ENCODE results near the gene GYG2. TPM values are rescaled to one million over a fixed set of nuclear protein-coding genes. Genes with fewer than 3 reads are reported as not detected.

The GYG2 gene
- total RNA-seq, 2 donors from 2014 or later: 52.6 to 108 TPM

DNA sequence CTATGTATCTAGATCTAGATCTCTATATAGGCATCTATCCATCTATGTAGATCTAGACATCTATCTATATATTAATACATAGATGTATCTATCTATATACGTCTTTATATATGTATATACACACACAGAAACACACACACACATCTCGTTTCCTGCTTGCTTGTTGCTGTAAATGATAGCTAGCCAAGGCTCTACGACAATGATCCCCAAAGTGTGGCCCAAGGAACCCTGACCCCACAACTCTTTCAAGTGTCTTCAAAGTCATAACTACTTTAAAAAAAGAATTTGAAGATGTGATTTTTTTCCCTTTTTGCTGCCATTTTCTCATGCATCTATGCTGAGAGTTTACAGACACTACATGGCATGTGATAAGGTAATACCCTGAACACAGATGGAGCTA lies 28.8 kb downstream of the GYG2 start:
- no peaks in the 10 kb centered on the region for H3K9me3 ChIP-seq (ENCODE audit: control insufficient read depth, low read length)
- H3K36me3 ChIP-seq (ENCODE audit: control insufficient read depth, insufficient read depth, low read length): peaks cover 46% of the 10 kb centered on the region
- H3K9ac ChIP-seq (ENCODE audit: extremely low read depth, low read length, poor library complexity, severe bottlenecking): no peak overlapping the region
- Mint-ChIP-seq H3K27ac (no peak overlapping the region), H3K4me1 (no peaks in the 10 kb centered on the region), H3K4me3 (no peak overlapping the region), H3K9me3 (no peaks in the 10 kb centered on the region), H3K27me3 (ENCODE audit: insufficient read depth) (no peaks in the 10 kb centered on the region), H3K36me3 (ENCODE audit: low read depth) (peaks cover 68% of the 10 kb centered on the region)
- DNase-seq: no peak
- H3K4me1 ChIP-seq (ENCODE audit: control insufficient read depth, insufficient read depth, low read length): no peaks in the 10 kb centered on the region
- WGBS, 2 experiments (ENCODE audit: insufficient coverage in 1 of 2, insufficient read length in 1 of 2): 100% methylated on average over 1 of the region's 3 CpGs; no CpG with 5 or more reads in 1 of the 2 experiments
- no peak overlapping the region for H3K4me3 ChIP-seq (ENCODE audit: low read length)
- no peaks in the 10 kb centered on the region for H3K27me3 ChIP-seq (ENCODE audit: control insufficient read depth, insufficient read depth, low read length, poor library complexity, severe bottlenecking)
- TF ChIP-seq, protein P1, sequence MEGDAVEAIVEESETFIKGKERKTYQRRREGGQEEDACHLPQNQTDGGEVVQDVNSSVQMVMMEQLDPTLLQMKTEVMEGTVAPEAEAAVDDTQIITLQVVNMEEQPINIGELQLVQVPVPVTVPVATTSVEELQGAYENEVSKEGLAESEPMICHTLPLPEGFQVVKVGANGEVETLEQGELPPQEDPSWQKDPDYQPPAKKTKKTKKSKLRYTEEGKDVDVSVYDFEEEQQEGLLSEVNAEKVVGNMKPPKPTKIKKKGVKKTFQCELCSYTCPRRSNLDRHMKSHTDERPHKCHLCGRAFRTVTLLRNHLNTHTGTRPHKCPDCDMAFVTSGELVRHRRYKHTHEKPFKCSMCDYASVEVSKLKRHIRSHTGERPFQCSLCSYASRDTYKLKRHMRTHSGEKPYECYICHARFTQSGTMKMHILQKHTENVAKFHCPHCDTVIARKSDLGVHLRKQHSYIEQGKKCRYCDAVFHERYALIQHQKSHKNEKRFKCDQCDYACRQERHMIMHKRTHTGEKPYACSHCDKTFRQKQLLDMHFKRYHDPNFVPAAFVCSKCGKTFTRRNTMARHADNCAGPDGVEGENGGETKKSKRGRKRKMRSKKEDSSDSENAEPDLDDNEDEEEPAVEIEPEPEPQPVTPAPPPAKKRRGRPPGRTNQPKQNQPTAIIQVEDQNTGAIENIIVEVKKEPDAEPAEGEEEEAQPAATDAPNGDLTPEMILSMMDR (conservative IDR thresholded peaks at IDR 0.05): no peak
- H3K27ac ChIP-seq (ENCODE audit: low read depth, low read length): no peak overlapping the region

DNA sequence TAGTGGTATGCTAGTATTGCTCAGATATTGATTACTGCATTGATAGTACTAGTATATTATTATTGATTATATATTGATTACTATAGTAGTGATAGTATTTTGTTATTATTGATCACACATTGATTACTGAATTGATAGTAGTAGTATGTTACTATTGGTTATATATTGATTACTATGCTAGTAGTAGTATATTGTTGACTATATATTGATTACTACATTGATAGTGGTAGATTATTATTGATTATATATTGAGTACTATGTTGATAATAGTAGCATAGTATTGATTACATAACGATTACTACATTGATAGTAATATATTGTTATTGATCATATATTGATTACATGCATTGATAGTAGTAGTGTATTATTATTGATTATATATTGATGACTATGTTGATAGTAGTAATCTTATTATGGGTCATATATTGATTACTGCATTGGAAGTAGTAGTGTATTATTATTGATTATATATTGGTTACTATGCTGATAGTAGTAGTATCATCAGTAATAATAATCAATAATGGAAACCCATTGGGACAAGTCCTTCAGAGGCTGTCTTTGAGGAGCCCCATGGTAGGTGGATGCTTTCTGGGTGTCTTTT lies 30.6 kb downstream of the GYG2 start:
- Histone ChIP-seq H3K27ac (ENCODE audit: low read depth, low read length) (no peak overlapping the region), H3K4me3 (ENCODE audit: low read length) (no peak overlapping the region), H3K36me3 (ENCODE audit: control insufficient read depth, insufficient read depth, low read length) (peaks cover 54% of the 10 kb centered on the region), H3K9ac (ENCODE audit: extremely low read depth, low read length, poor library complexity, severe bottlenecking) (no peak overlapping the region), H3K9me3 (ENCODE audit: control insufficient read depth, low read length) (no peaks in the 10 kb centered on the region), H3K27me3 (ENCODE audit: control insufficient read depth, insufficient read depth, low read length, poor library complexity, severe bottlenecking) (no peaks in the 10 kb centered on the region), H3K4me1 (ENCODE audit: control insufficient read depth, insufficient read depth, low read length) (no peaks in the 10 kb centered on the region)
- WGBS, 2 experiments (ENCODE audit: insufficient coverage in 1 of 2, insufficient read length in 1 of 2): no CpG with 5 or more reads among the region's 1 CpG
- peaks cover 3% of the 10 kb centered on the region for H3K4me1 Mint-ChIP-seq
- no peak overlapping the region for H3K27ac Mint-ChIP-seq
- no peaks in the 10 kb centered on the region for H3K27me3 Mint-ChIP-seq (ENCODE audit: insufficient read depth)
- peaks cover 73% of the 10 kb centered on the region for H3K36me3 Mint-ChIP-seq (ENCODE audit: low read depth)
- H3K4me3 Mint-ChIP-seq: no peak overlapping the region
- DNase-seq: no peak
- no peaks in the 10 kb centered on the region for H3K9me3 Mint-ChIP-seq
- TF ChIP-seq, protein P1 (conservative IDR thresholded peaks at IDR 0.05): no peak

DNA sequence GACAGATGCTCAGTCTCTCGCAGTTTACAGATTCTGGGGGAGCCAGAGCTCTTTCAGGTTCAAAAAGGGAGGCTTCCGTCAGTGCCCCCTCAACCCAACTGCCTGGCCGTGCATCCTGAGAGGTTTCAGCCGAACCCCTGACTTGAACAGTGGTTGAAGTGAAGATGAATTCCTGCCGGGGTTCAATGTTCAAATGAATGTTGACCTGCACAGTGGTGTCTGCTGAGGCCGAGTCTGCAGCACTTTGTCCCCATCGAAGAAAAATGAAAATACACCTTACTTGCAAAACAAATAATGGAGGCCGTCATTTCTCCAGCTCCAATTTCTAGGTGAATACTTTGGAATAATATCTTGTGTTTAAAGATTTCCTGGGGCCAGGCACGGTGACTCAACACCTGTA lies 33.7 kb downstream of the GYG2 start:
- H3K4me1 Mint-ChIP-seq: peaks cover 3% of the 10 kb centered on the region
- Histone ChIP-seq H3K4me3 (ENCODE audit: low read length) (no peak overlapping the region), H3K9ac (ENCODE audit: extremely low read depth, low read length, poor library complexity, severe bottlenecking) (no peak overlapping the region), H3K27ac (ENCODE audit: low read depth, low read length) (no peak overlapping the region), H3K4me1 (ENCODE audit: control insufficient read depth, insufficient read depth, low read length) (no peaks in the 10 kb centered on the region), H3K36me3 (ENCODE audit: control insufficient read depth, insufficient read depth, low read length) (peaks cover 56% of the 10 kb centered on the region), H3K27me3 (ENCODE audit: control insufficient read depth, insufficient read depth, low read length, poor library complexity, severe bottlenecking) (no peaks in the 10 kb centered on the region), H3K9me3 (ENCODE audit: control insufficient read depth, low read length) (no peaks in the 10 kb centered on the region)
- H3K36me3 Mint-ChIP-seq (ENCODE audit: low read depth): peaks cover 77% of the 10 kb centered on the region
- TF ChIP-seq, protein P1 (conservative IDR thresholded peaks at IDR 0.05): no peak
- H3K27ac Mint-ChIP-seq: no peak overlapping the region
- DNase-seq: no peak
- no peaks in the 10 kb centered on the region for H3K27me3 Mint-ChIP-seq (ENCODE audit: insufficient read depth)
- H3K9me3 Mint-ChIP-seq: no peaks in the 10 kb centered on the region
- 98 to 100% methylated on average over 2 to 8 of the region's 9 CpGs for WGBS, 2 experiments (ENCODE audit: insufficient coverage in 1 of 2, insufficient read length in 1 of 2)
- no peak overlapping the region for H3K4me3 Mint-ChIP-seq
